NCI-H2196 (cell line): ENCODE measurements around the gene SYF2.

Experiments
- DNase-seq: peaks from one replicate; lab custom pipeline; 2025; ENCODE audit not compliant: unreplicated experiment; lab: John Stamatoyannopoulos, UW

SYF2 gene

GRCh38 chr1:25185409-25186160 is 46.7 kb downstream of the SYF2 start:
- DNase-seq: no peak

- DNase-seq: no peak
Measured at GRCh38 chr1:25184001-25184762, 48.1 kb downstream of the SYF2 start.

GRCh38 chr1:25183126-25183980 is 48.9 kb downstream of the SYF2 start:
- no peak for DNase-seq

GRCh38 chr1:25182629-25183028 is 49.7 kb downstream of the SYF2 start:
- no peak for DNase-seq

- no peak for DNase-seq
Measured at GRCh38 chr1:25180996-25181395, 51.3 kb downstream of the SYF2 start.

- DNase-seq: no peak
Measured at GRCh38 chr1:25178917-25179561, 53.3 kb downstream of the SYF2 start.

- DNase-seq: no peak
Measured at GRCh38 chr1:25174730-25175612, 57.3 kb downstream of the SYF2 start.

GRCh38 chr1:25174363-25174729 is 58.0 kb downstream of the SYF2 start:
- DNase-seq: no peak

- no peak for DNase-seq
Measured at GRCh38 chr1:25173809-25174340, 58.4 kb downstream of the SYF2 start.
